A673 (cell line): ENCODE measurements around the gene MAN2A2. TPM values are rescaled to one million over a fixed set of nuclear protein-coding genes. Genes with fewer than 3 reads are reported as not detected.

Experiments
- BruUV-seq: library from RNA; stranded (reverse); fragments of 400-500 nt; replicated peaks from 2 replicates; lab custom pipeline; 2021; lab: Mats Ljungman, UMichigan
- CTCF ChIA-PET: fragments of 300-600 bp; sonication (Branson Sonifier 250); formaldehyde crosslinking; loops from one replicate; lab custom pipeline; 2022; ENCODE audit warnings: antibody characterized with exemption; lab: Charles Lee
- POLR2A ChIA-PET: fragments of 300-600 bp; sonication (Branson Sonifier 250); formaldehyde crosslinking; loops from one replicate; lab custom pipeline; 2022; ENCODE audit warnings: antibody characterized with exemption; ENCODE audit not compliant: low non-redundant PET; lab: Charles Lee
- DNase-seq: peaks from one replicate; pipeline ENCODE4 v3.0.0-alpha.2; 2015; ENCODE audit warnings: low spot score
- H3K27ac ChIP-seq: fragments of 200-600 bp; sonication (generic); 2 replicates; pipeline ENCODE4 v1.5.1; 2016; ENCODE audit warnings: mixed run types, low read depth, mild to moderate bottlenecking, mixed read lengths, antibody characterized with exemption, low read length; ENCODE audit not compliant: poor library complexity, severe bottlenecking
- H3K27me3 ChIP-seq: fragments of 200-600 bp; sonication (generic); replicated peaks from 2 replicates; pipeline ENCODE4 v1.6.1; 2017; ENCODE audit warnings: mixed run types, low read depth, mild to moderate bottlenecking, mixed read lengths, antibody characterized with exemption, low read length; ENCODE audit not compliant: insufficient read depth, poor library complexity
- H3K36me3 ChIP-seq: fragments of 200-600 bp; sonication (generic); 2 replicates; pipeline ENCODE4 v1.6.1; 2016; ENCODE audit warnings: mixed run types, mild to moderate bottlenecking, mixed read lengths, antibody characterized with exemption, low read length; ENCODE audit not compliant: insufficient read depth, poor library complexity, severe bottlenecking
- H3K4me1 ChIP-seq: fragments of 200-600 bp; sonication (generic); 2 replicates; pipeline ENCODE4 v1.6.1; 2017; ENCODE audit warnings: mixed run types, mild to moderate bottlenecking, mixed read lengths, antibody characterized with exemption, low read length; ENCODE audit not compliant: insufficient read depth, poor library complexity, severe bottlenecking
- H3K4me3 ChIP-seq: fragments of 200-600 bp; sonication (generic); 2 replicates; pipeline ENCODE4 v1.5.1; 2016; ENCODE audit warnings: low read depth, mixed run types, mild to moderate bottlenecking, mixed read lengths, low read length; ENCODE audit not compliant: poor library complexity, severe bottlenecking
- H3K9me3 ChIP-seq: fragments of 200-600 bp; sonication (generic); 2 replicates; pipeline ENCODE4 v1.6.1; 2016; ENCODE audit warnings: mixed run types, low read depth, mild to moderate bottlenecking, mixed read lengths, antibody characterized with exemption, low read length; ENCODE audit not compliant: poor library complexity, severe bottlenecking
- CTCF ChIP-seq: fragments of 300-800, 200-600 bp; sonication (generic); conservative IDR thresholded peaks from 2 replicates; pipeline ENCODE4 v1.5.1; 2017; ENCODE audit warnings: low read depth, mild to moderate bottlenecking, antibody characterized with exemption, low read length, moderate library complexity, mixed read lengths
- EZH2 ChIP-seq: fragments of 200-600 bp; sonication (generic); IDR thresholded peaks from 2 replicates; pipeline ENCODE4 v1.6.1; 2017; ENCODE audit warnings: borderline replicate concordance, low read depth, mild to moderate bottlenecking, mixed read lengths, antibody characterized with exemption, low read length; ENCODE audit not compliant: poor library complexity, severe bottlenecking
- intact Hi-C: fragments of 100-400 bp; cut with micrococcal nuclease; formaldehyde crosslinking; loops from one replicate; pipeline ENCODE4 v1.10.0; 2022; ENCODE audit not compliant: unreplicated experiment
- total RNA-seq: library from RNA; stranded (reverse); gene quantifications from 2 replicates; pipeline ENCODE4 v1.2.3, GENCODE V29; 2021

MAN2A2 gene
- total RNA-seq, 1 experiment from 2014 or later = 75.7 TPM

DNA sequence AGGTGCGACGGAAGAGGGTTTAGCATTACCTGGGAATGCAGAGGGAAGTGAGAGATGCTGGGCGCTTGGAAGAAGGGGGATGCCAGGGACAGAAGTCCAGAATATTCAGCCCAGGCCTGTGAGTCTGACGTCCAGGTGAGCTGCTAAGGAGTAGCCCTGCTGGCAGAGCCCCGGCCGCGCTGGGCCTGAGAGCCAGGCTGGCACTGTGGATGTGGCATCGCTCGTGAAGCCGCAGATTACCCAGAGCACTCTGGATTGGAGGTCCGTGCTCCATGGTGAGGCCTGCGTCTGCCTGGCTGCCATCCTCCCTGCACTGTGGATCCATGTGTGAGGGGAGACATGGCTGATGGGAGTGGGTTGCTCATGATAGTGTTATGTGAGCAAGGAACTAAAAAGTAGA, 14.5 kb downstream of the MAN2A2 start:
- TF ChIP-seq CTCF (no peak), EZH2 (no peak)
- Histone ChIP-seq H3K9me3 (no peaks in the 10 kb centered on the region), H3K4me1 (no peaks in the 10 kb centered on the region), H3K27me3 (no peaks in the 10 kb centered on the region), H3K4me3 (no peak overlapping the region), H3K27ac (no peak overlapping the region), H3K36me3 (peaks cover 71% of the 10 kb centered on the region)
- BruUV-seq = no TSS peak
- POLR2A ChIA-PET = no interaction called here
- intact Hi-C loops = no loop called here
- no peak for DNase-seq
- CTCF ChIA-PET = no interaction called here

DNA sequence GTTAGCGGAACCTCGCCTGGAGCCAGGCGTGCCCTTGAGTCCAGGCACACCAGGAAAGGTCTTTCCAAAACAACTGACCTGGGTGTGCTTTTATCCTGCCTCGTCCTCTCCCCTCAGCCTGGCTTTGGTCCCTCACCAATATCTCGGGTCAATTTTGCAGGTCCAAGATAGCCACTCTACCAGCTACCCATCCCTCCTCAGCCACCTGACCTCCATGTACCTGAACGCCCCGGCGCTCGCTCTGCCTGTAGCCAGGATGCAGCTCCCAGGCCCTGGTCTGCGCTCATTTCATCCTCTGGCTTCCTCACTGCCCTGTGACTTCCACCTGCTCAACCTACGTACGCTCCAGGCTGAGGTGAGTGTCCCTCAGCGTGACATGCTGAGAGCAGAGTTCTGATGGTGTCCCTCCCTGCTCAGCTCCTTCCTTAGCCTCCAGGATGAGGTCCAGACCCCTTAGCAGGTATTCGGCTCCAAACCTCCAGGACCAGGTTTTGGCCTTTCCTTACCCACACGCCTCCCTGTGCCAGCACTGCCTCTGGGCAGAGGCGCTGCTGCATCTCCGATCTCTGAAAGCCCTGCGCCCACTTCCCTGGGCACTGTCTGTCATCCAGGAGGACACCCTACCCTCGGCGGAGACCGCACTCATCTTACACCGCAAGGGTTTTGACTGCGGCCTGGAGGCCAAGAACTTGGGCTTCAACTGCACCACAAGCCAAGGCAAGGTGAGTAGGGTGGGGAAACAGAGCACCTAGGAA, 15.1 kb downstream of the MAN2A2 start:
- no peaks in the 10 kb centered on the region for H3K9me3 ChIP-seq
- no peaks in the 10 kb centered on the region for H3K4me1 ChIP-seq
- no peak overlapping the region for H3K27ac ChIP-seq
- TF ChIP-seq CTCF (no peak), EZH2 (no peak)
- no peak overlapping the region for H3K4me3 ChIP-seq
- DNase-seq = no peak
- no TSS peak for BruUV-seq
- ChIA-PET CTCF (no interaction called here), POLR2A (no interaction called here)
- H3K36me3 ChIP-seq = peaks cover 64% of the 10 kb centered on the region
- no peaks in the 10 kb centered on the region for H3K27me3 ChIP-seq
- intact Hi-C loops = no loop called here

GRCh38 chr15:90918835-90919234, 15.7 kb downstream of the MAN2A2 start:
- Histone ChIP-seq H3K27me3 (no peaks in the 10 kb centered on the region), H3K27ac (no peak overlapping the region), H3K36me3 (peaks cover 58% of the 10 kb centered on the region), H3K9me3 (no peaks in the 10 kb centered on the region), H3K4me1 (no peaks in the 10 kb centered on the region), H3K4me3 (no peak overlapping the region)
- ChIA-PET CTCF (no interaction called here), POLR2A (no interaction called here)
- TF ChIP-seq CTCF (no peak), EZH2 (no peak)
- BruUV-seq = no TSS peak
- DNase-seq = no peak
- intact Hi-C loops = no loop called here
